Stimulated activated naive CD8-positive, alpha-beta T cell treated with anti-CD3 and anti-CD28 coated beads, Interleukin-15, Interleukin-2, amounts not matched to agents 100 ng/mL and 50 ng/mL, for 24 hours (primary cell): ENCODE data around the gene PI3.
"Not testable (repeated sequence)": the region's sequence is repeated elsewhere in the genome, so short reads cannot be mapped to it uniquely, and the experiment has no call there.

ENCODE experiments used
- H3K27ac Mint-ChIP-seq: one replicate; pipeline ENCODE4 v1.8.0; 2021; ENCODE audit warnings: mild to moderate bottlenecking, mixed read lengths
- H3K27me3 Mint-ChIP-seq: one replicate; pipeline ENCODE4 v1.8.0; 2021; ENCODE audit warnings: mixed read lengths
- H3K36me3 Mint-ChIP-seq: one replicate; pipeline ENCODE4 v1.8.0; 2021; ENCODE audit warnings: low read depth, mixed read lengths
- H3K4me1 Mint-ChIP-seq: one replicate; pipeline ENCODE4 v1.8.0; 2021; ENCODE audit warnings: low read depth, mixed read lengths
- H3K4me3 Mint-ChIP-seq: one replicate; pipeline ENCODE4 v1.8.0; 2021; ENCODE audit warnings: mild to moderate bottlenecking, mixed read lengths
- H3K9me3 Mint-ChIP-seq: one replicate; pipeline ENCODE4 v1.8.0; 2021; ENCODE audit warnings: mixed read lengths

PI3 gene, protein sequence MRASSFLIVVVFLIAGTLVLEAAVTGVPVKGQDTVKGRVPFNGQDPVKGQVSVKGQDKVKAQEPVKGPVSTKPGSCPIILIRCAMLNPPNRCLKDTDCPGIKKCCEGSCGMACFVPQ

DNA sequence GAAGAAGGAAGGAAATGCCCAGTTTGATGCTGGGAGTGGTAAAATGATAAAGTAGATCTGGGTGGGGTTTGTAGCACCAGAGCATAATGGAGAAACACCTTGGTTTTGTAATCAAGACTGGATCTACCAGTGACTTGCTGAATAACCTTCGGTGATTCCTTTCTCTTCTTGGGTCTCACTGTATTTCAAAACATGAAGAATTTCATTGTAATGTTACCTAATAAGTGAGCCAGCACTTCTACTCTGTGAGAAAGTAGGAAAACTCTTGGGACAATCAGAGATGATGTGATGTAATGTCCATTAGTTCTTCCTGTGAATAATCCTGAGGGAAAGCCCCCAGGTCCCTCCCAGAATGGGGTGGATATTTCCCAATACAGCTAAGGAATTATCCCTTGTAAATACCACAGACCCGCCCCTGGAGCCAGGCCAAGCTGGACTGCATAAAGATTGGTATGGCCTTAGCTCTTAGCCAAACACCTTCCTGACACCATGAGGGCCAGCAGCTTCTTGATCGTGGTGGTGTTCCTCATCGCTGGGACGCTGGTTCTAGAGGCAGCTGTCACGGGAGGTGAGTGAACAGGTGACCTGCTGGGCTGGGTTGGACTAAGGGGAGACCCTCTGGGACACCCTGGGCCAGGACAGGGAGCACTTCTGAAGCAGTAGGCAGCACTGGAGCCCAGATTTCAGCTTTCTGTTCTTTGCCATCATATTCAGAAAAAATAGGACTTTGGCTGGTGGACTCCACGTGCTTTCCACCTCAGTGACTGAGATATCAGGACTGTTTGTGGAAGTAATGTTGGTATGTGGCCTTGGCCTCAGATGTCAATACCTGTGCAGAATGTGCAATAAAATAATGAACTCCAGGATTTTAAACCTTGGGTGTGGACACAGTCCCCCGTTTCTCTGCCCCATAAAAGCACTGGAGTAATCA lies at the start of gene PI3:
TSS of gene PI3 (plus strand) at position 469 of the 931 bp plus-strand sequence. CDS start at position 490, 21 bp downstream.
- Mint-ChIP-seq H3K27ac (no peak within 1 kb of the TSS), H3K4me1 (no peaks in the 10 kb centered on the region), H3K36me3 (no peaks in the 10 kb centered on the region), H3K4me3 (no peak within 1 kb of the TSS), H3K9me3 (no peaks in the 10 kb centered on the region), H3K27me3 (peaks cover 29% of the 10 kb centered on the region)

DNA sequence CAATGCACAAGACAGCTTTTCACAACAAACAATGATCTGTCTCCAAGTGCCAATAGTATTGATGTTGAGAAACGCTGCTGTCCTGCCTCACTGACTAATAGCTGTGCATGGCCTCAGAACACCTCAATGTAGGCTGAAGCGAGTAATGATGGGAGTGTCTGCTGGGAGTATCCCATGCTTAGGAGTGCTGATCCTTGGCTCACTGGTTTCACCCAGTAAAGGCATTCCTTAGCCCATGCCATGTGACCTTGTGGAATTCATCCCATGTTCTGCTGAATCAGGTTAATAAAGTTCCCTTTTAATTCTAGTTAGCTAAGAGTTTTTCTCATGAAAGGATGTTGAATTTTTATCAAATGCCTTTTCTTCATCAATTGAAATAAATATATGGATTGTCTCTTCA lies 46.6 kb upstream of the PI3 start:
- H3K27ac Mint-ChIP-seq, result no peak overlapping the region
- H3K9me3 Mint-ChIP-seq, result no peaks in the 10 kb centered on the region
- no peaks in the 10 kb centered on the region for H3K4me1 Mint-ChIP-seq
- H3K36me3 Mint-ChIP-seq, result no peaks in the 10 kb centered on the region
- H3K4me3 Mint-ChIP-seq, result no peak overlapping the region
- H3K27me3 Mint-ChIP-seq, result peaks cover 66% of the 10 kb centered on the region

DNA sequence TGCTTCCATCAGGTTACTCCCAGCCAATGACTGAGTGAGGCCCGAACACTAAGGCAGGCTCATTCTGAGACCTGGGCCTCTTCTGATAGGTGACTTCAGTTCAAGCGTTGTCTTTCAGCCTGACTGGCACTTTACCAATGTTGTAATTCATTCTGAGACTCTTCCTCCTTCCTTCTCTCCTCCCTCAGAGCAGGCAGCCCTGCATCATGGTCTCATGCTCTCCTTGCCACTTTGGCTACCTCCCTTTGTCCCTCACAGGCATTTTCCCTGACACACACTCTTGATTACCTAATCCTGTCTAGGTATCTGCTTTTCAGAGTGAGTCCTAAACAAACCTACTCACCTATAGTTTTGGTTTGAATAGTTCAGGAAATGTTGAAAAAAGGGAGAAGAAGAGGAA lies 37.8 kb upstream of the PI3 start:
- Mint-ChIP-seq H3K27me3 (peaks cover 19% of the 10 kb centered on the region), H3K36me3 (no peaks in the 10 kb centered on the region), H3K9me3 (no peaks in the 10 kb centered on the region), H3K4me3 (no peak overlapping the region), H3K4me1 (no peaks in the 10 kb centered on the region), H3K27ac (no peak overlapping the region)

DNA sequence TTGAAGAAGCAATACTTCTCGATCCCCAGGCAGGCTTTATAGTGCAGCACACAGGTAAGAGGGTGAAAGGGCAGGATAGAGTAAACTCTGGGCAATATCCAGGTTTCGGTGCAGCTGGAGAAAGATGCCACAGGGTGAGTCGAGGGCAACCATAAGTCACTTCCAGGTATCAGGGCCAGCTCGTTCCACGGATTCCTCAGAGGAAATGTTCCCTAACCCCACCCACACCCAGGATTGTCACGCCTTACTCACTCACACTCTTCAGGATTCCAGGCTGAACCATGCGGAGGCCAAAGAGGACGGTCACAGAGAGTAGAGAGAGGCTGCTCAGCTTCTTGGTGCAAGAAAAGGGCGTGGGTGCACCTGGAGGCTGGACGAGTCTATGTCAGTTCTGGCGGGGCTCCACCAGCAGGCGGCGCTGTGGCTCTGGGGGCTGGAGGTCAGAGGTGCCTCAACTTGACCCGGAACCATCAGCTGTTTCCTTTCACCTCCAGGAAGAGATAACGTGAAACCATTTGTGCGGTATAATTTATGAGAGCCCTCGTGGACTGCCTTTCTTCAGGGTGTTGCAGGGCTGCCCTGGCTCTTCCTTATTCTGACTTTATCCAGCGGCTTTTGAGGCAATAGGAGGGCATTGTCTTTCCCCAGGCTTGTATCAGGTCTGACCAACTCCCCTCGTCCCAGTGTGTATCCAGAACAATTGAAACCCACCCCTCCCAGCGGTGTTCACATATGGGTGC lies 36.0 kb upstream of the PI3 start:
- Mint-ChIP-seq H3K36me3 (no peaks in the 10 kb centered on the region), H3K27ac (no peak overlapping the region), H3K27me3 (peaks cover 7% of the 10 kb centered on the region), H3K9me3 (no peaks in the 10 kb centered on the region), H3K4me1 (no peaks in the 10 kb centered on the region), H3K4me3 (no peak overlapping the region)

DNA sequence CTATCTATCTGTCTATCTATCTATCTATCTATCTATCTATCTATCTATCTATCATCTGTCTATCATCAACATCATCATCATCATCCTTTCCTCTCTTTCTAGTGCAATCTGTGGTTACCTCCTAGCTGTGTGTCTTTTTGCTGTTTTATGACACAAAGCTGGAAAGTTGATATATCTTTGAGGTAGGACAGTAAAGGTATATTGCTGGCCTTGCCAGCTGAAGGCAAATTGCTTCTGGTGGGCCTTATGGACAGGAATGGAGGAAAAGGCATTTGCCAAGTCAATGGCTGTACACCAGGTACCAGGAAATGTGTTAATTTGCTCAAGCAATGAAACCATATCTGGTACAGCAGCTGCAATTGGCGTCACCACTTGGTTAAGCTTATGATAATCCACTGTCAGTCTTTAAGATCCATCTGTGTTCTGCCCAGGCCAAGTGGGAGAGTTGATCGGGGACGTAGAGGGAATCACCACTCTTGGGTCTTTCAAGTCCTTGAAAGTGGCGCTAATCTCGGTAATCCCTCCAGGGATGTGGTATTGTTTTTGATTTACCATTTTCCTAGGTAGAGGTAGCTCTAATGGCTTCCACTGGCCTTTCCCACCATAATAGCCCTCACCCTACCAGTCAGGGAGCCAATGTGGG lies 34.8 kb upstream of the PI3 start:
- H3K4me1 Mint-ChIP-seq, H3K27ac Mint-ChIP-seq, H3K36me3 Mint-ChIP-seq, H3K27me3 Mint-ChIP-seq, H3K9me3 Mint-ChIP-seq, H3K4me3 Mint-ChIP-seq: not testable (repeated sequence)

DNA sequence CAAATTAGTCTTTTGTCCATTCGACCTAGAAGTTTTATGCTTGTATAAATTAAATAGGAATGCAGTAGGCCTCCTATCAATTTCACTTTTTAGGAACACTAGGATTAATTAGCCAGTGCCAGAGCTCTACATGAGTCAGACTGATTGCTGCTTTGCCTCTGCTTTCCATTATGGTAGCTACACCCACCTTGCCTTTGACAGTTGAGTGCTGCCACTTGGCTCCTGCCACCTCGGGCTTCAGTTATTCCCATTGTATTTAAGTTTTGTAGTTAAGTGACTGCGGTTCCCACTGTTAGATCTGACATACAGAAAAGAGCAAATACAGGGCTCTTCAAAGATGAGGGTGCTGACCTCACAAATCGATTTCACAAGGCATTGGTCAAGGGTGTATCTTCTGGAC lies 33.9 kb upstream of the PI3 start:
- Mint-ChIP-seq H3K36me3 (no peaks in the 10 kb centered on the region), H3K4me3 (no peak overlapping the region), H3K27me3 (peaks cover 10% of the 10 kb centered on the region), H3K4me1 (no peaks in the 10 kb centered on the region), H3K27ac (no peak overlapping the region), H3K9me3 (no peaks in the 10 kb centered on the region)

DNA sequence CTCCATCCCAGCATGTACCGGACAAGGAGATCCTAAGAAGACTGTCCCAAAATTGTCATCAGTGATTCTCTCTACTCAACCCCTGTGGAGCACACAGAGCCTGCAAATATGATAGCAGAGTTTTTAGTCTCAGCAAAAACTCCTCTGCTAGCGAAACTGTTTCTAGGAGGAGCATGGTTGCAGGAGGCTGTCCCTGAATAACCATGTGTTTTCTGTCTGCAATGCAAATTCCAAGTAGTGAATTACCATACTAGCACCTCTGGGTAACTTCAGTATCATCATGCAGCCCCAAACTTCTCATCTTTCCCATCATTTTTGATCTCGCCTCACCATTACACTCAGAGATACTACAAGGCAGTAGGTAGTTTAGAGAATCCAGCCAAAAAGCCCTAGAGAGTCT lies 25.6 kb upstream of the PI3 start:
- Mint-ChIP-seq H3K4me3 (no peak overlapping the region), H3K4me1 (no peaks in the 10 kb centered on the region), H3K36me3 (no peaks in the 10 kb centered on the region), H3K27ac (no peak overlapping the region), H3K9me3 (no peaks in the 10 kb centered on the region), H3K27me3 (peaks cover 29% of the 10 kb centered on the region)

DNA sequence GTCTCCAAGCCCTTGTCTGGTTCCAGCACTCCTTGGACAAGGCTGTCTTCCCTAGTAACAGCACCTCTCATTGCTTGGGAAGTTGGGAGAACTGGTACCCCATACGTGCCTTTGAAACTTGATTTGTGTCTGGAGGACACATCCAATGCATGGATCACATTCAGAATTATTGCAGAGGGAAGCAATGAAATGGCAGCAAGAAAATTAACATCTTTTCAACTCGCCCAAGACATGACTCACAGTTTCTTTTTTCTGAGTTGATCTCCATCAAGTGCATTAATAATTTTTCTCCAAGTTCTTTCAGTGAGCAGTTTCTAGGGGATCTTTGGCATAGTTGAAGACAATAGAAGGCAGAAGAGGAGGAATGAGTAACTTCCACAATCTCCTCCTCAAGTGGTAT lies 22.3 kb upstream of the PI3 start:
- no peaks in the 10 kb centered on the region for H3K9me3 Mint-ChIP-seq
- peaks cover 28% of the 10 kb centered on the region for H3K27me3 Mint-ChIP-seq
- no peak overlapping the region for H3K4me3 Mint-ChIP-seq
- H3K36me3 Mint-ChIP-seq, result no peaks in the 10 kb centered on the region
- no peak overlapping the region for H3K27ac Mint-ChIP-seq
- H3K4me1 Mint-ChIP-seq, result no peaks in the 10 kb centered on the region

DNA sequence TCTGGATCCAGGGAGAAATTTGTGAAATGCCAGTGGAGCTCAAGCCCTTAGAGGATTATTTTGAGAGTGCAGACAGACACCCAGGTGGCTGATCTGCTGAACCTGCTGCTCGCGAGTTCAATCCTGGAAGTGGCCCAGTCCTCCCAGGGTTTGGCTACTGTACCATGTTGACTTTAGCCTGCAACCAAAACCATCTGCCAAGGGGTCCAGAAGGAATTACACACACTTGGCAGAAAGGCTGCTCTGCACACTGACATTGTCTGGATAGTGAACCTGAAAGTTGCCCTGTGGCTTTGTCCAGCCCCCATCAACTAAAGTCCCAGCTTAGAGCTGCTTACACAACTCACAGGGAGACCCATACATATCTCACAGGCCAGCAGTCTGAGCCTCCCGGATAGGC lies 21.6 kb upstream of the PI3 start:
- H3K27me3 Mint-ChIP-seq, result peaks cover 30% of the 10 kb centered on the region
- no peak overlapping the region for H3K4me3 Mint-ChIP-seq
- H3K36me3 Mint-ChIP-seq, result no peaks in the 10 kb centered on the region
- H3K9me3 Mint-ChIP-seq, result peaks cover under 1% of the 10 kb centered on the region
- no peak overlapping the region for H3K27ac Mint-ChIP-seq
- no peaks in the 10 kb centered on the region for H3K4me1 Mint-ChIP-seq

DNA sequence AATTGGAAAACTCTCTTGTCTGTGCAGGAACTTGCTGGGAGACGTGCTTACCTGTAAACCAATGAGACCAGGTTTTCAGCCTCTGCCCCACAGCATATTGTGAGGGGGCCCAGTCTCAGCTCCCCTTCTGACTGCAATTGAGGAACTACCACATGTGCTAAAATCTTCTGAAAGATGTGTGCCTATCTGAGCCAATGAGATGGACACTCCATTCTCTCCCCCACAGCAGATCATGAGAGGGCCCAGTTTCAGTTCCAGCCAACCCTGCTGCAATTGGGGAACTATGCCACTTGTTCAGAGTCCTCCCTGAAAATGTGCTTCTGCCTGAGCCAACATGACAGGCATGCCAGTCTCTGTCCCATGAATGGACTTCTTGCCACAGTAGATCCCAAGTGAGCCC lies 20.9 kb upstream of the PI3 start:
- H3K36me3 Mint-ChIP-seq, result peaks cover 1% of the 10 kb centered on the region
- H3K9me3 Mint-ChIP-seq, result peaks cover 6% of the 10 kb centered on the region
- H3K27ac Mint-ChIP-seq, result no peak overlapping the region

DNA sequence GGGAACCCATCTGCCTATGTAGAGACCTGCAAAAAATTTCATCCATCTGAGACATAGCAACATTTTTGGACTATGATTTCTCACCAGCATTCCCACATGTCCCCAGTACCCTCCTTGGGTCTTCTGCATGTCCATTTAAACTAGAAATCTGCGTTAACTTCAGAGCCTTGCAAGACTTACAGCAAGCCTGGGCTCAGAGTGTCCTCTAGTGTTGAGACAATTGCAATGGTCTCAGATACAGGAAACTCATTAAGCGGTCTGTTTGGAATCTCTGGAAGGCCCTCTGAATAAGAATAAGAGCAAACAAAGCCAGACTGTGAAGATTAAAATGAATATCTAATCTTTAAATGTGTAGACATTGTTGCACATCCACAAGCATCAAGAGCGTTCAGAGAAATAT lies 20.5 kb upstream of the PI3 start:
- Mint-ChIP-seq H3K4me1 (no peaks in the 10 kb centered on the region), H3K27ac (no peak overlapping the region), H3K9me3 (peaks cover 10% of the 10 kb centered on the region), H3K36me3 (peaks cover 4% of the 10 kb centered on the region), H3K4me3 (no peak overlapping the region), H3K27me3 (peaks cover 32% of the 10 kb centered on the region)

More for the DNA sequence above, 20.9 kb upstream of the PI3 start:
- Mint-ChIP-seq H3K4me1 (no peaks in the 10 kb centered on the region), H3K27me3 (peaks cover 32% of the 10 kb centered on the region), H3K4me3 (no peak overlapping the region)

DNA sequence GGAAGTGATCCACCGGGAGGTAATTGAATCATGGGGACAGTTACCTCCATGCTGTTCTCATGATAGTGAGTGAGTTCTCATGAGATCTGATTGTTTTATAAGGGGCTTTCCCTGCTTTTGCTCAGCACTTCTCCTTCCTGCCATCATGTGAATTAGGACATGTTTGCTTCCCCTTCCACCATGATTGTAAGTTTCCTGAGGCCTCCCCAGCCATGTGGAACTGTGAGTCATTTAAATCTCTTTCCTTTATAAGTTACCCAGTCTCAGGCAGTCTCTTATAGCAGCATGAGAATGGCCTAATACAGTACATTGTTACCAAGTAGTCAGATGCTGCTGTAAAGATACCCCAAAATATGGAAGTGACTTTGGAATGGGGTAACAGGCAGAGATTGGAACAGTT lies 19.9 kb upstream of the PI3 start:
- Mint-ChIP-seq H3K9me3 (peaks cover 12% of the 10 kb centered on the region), H3K27me3 (peaks cover 29% of the 10 kb centered on the region)
- H3K36me3 Mint-ChIP-seq, H3K27ac Mint-ChIP-seq, H3K4me1 Mint-ChIP-seq, H3K4me3 Mint-ChIP-seq: not testable (repeated sequence)

DNA sequence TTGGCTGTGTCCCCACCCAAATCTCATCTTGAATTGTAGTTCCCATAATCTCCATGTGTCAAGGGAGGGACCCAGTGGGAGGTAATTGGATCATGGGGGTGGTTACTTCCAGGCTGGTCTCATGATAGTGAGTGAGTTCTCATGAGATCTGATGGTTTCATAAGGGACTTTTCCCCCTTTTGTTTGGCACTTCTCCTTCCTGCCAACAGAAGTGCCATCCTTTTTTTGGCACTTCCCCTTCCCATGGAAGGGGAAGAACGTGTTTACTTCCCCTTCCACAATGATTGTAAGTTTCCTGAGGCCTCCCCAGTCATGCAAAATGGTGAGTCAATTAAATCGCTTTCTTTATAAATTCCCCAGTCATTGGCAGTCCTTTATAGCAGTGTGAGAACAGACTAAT lies 18.0 kb upstream of the PI3 start:
- Mint-ChIP-seq H3K4me3 (no peak overlapping the region), H3K36me3 (peaks cover 4% of the 10 kb centered on the region), H3K27ac (no peak overlapping the region), H3K4me1 (no peaks in the 10 kb centered on the region), H3K27me3 (peaks cover 35% of the 10 kb centered on the region), H3K9me3 (peaks cover 18% of the 10 kb centered on the region)

DNA sequence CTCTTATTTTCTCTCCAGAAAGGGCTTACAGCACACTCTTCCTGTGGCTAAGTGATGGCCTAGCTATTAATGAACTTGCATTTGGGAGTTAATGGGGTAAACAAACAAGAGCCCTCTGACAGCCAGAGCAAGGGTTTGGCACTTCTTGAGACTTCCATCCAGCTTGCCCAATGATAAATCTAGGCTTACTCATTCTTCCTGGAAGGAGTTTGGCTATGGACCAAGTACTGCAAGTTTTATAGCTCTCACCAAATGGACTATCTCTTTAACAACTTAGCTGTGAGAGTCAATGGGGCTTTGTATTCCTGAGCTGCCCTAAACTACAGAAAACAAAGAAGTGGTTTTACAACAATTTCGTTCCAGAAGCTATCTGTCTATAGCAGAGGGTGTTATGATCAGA lies 16.7 kb upstream of the PI3 start:
- H3K4me3 Mint-ChIP-seq, result no peak overlapping the region
- H3K27ac Mint-ChIP-seq, result no peak overlapping the region
- H3K36me3 Mint-ChIP-seq, result peaks cover 4% of the 10 kb centered on the region
- H3K27me3 Mint-ChIP-seq, result peaks cover 39% of the 10 kb centered on the region
- H3K4me1 Mint-ChIP-seq, result no peaks in the 10 kb centered on the region
- H3K9me3 Mint-ChIP-seq, result peaks cover 27% of the 10 kb centered on the region
